Glomerular endothelial cell (primary cell): ENCODE measurements around the gene TRIAP1. TPM values are rescaled to one million over a fixed set of nuclear protein-coding genes. Genes with fewer than 3 reads are reported as not detected.

Experiments
- DNase-seq: peaks from one replicate; pipeline ENCODE4 v3.0.0-alpha.2; 2011; ENCODE audit warnings: low read depth, low spot score; ENCODE audit errors: extremely low read depth
- total RNA-seq: library from RNA; depleted of rRNA; stranded (reverse); fragments of >200 nt; gene quantifications from 2 replicates; pipeline ENCODE4 v1.2.3, GENCODE V29; 2015

Gene TRIAP1
- total RNA-seq, 1 donor from 2014 or later = 42.4 TPM

DNA sequence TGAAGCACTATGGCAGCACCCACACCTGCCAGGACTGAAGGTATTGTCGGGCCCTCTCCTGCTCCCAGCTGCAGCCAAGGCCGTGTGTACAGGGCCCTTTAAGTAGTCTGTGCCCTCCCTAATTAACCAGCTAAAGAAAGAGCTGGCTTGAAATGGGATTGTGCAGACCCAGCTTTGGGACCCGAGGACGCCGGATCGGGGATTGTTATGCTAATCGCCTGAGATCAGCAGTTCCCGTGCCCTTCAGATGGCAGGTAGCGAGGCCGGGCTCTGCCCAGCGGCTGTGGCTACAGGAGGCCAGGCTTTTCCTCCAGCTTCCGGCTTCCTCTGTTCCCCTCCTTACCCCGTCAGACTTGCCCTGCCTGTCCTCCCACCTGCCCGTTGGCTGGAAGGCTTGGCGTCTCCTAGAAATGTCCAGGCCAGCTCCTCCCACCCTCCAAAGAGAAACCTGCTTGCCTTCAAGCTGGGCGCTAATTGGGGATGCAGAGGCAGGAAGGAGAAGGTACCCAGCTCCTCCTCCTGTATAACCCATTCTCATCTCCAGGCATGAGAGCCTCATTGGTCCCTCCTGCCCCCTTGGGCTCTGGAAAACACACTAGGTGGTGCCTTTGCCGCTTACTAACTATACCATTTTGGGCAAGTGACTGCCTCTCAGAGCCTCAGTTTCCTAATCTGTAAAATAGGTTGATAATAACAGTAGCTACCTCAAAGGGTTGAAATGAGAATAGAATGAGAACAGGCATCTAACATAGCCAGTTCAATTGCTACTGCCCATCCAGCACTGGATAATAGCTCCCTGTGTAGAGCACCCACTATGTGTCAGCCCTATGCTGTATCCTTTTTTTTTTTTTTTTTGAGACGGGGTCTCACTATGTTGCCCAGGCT is 51.5 kb downstream of the TRIAP1 start:
- DNase-seq = no peak

Other genes starting within 250 kb of the TRIAP1 start
- 2,362 and 4,447 TPM in 2 replicates for gene RPLP0, start 245.3 kb downstream of the TRIAP1 start, total RNA-seq
- gene PXN, start 180.7 kb downstream of the TRIAP1 start, total RNA-seq = 279 and 332 TPM in 2 replicates
- under 0.01 TPM in 2 replicates for gene RNU4-2, start 154.5 kb downstream of the TRIAP1 start, total RNA-seq
- gene RNU4-1, start 153.1 kb downstream of the TRIAP1 start, total RNA-seq = under 0.01 TPM in 2 replicates
- gene SIRT4, start 144.1 kb downstream of the TRIAP1 start, total RNA-seq = 0.24 and 0.88 TPM in 2 replicates
- gene PLA2G1B, start 118.6 kb downstream of the TRIAP1 start, total RNA-seq = not detected in 2 replicates
- gene MSI1, start 77.2 kb downstream of the TRIAP1 start, total RNA-seq = not detected in 2 replicates
- 455 and 459 TPM in 2 replicates for gene COX6A1, start 8.3 kb downstream of the TRIAP1 start, total RNA-seq
- 16.9 and 19.9 TPM in 2 replicates for gene GATC, start 60 bp upstream of the TRIAP1 start, total RNA-seq
- 77.6 and 104 TPM in 2 replicates for gene SRSF9, start 23.4 kb upstream of the TRIAP1 start, total RNA-seq
- gene DYNLL1, start 49.7 kb upstream of the TRIAP1 start, total RNA-seq = 425 and 462 TPM in 2 replicates
- 17.6 and 30.3 TPM in 2 replicates for gene COQ5, start 82.8 kb upstream of the TRIAP1 start, total RNA-seq
- gene RNF10, start 88.0 kb upstream of the TRIAP1 start, total RNA-seq = 97.2 and 111 TPM in 2 replicates
- gene POP5, start 135.0 kb upstream of the TRIAP1 start, total RNA-seq = 16.3 and 17.9 TPM in 2 replicates
- 0.82 TPM in 1 of 2 replicates, not detected in the other for gene CABP1, start 194.2 kb upstream of the TRIAP1 start, total RNA-seq
- gene MLEC, start 240.8 kb upstream of the TRIAP1 start, total RNA-seq = 73.3 and 78.3 TPM in 2 replicates